Liver (tissue), 9 donors: Measurements from ENCODE around the gene RPL7L1. TPM values are rescaled to one million over a fixed set of nuclear protein-coding genes. Genes with fewer than 3 reads are reported as not detected.

ENCODE experiments used
- DNase-seq: peaks from one replicate; pipeline ENCODE4 v3.0.0-alpha.2; 2017; ENCODE audit warnings: low spot score
- H3K27ac ChIP-seq, 2 donors: one replicate each; pipeline ENCODE4 v1.7.0; 2013; ENCODE audit warnings: inconsistent platforms in 2 of 2, low read length in 2 of 2, control low read depth in 1 of 2, low read depth in 1 of 2, mild to moderate bottlenecking in 1 of 2
- H3K27me3 ChIP-seq, 4 donors: one replicate each; pipeline versions ENCODE4 v1.6.1 to v1.7.0; 2013; ENCODE audit warnings: low read length in 3 of 4, inconsistent platforms in 1 of 4, mild to moderate bottlenecking in 1 of 4, moderate library complexity in 1 of 4; ENCODE audit not compliant: control insufficient read depth in 4 of 4, insufficient read depth in 4 of 4
- H3K36me3 ChIP-seq, 4 donors: one replicate each; pipeline versions ENCODE4 v1.6.1 to v1.7.0; 2013; ENCODE audit warnings: low read length in 3 of 4, mild to moderate bottlenecking in 3 of 4, low read depth in 1 of 4, moderate library complexity in 1 of 4; ENCODE audit not compliant: control insufficient read depth in 4 of 4, insufficient read depth in 3 of 4
- H3K4me1 ChIP-seq, 4 donors: one replicate each; pipeline versions ENCODE4 v1.6.1 to v1.7.0; 2013; ENCODE audit warnings: low read length in 3 of 4, mild to moderate bottlenecking in 3 of 4, moderate library complexity in 1 of 4; ENCODE audit not compliant: control insufficient read depth in 4 of 4, insufficient read depth in 4 of 4
- H3K4me3 ChIP-seq, 3 donors: one replicate each; pipeline versions ENCODE4 v1.6.1 to v1.7.0; 2013; ENCODE audit warnings: low read length in 3 of 3, control low read depth in 1 of 3, low read depth in 1 of 3, mild to moderate bottlenecking in 1 of 3
- H3K9ac ChIP-seq, 2 donors: one replicate each; pipeline ENCODE4 v1.7.0; 2013; ENCODE audit warnings: low read length in 2 of 2, mild to moderate bottlenecking in 2 of 2, moderate library complexity in 2 of 2, control low read depth in 1 of 2, low read depth in 1 of 2
- H3K9me3 ChIP-seq, 4 donors: one replicate each; pipeline versions ENCODE4 v1.6.1 to v1.7.0; 2013; ENCODE audit warnings: low read length in 3 of 4; ENCODE audit not compliant: control insufficient read depth in 4 of 4
- ATF3 ChIP-seq: IDR thresholded peaks from 2 replicates; pipeline ENCODE4 v1.6.1; 2016; ENCODE audit warnings: antibody characterized with exemption
- CTCF ChIP-seq: fragments of 150-350 bp; IDR thresholded peaks from 2 replicates; pipeline ENCODE4 v1.5.1; 2017; ENCODE audit warnings: improper control_type of control experiment, low read depth, low read length; ENCODE audit not compliant: missing input control
- EGR1 ChIP-seq, 2 donors: IDR thresholded peaks; 2 replicates each; pipeline ENCODE4 v1.6.1; 2016 to 2018; ENCODE audit warnings: antibody characterized with exemption in 2 of 2, low read depth in 2 of 2
- FOXA1 ChIP-seq: IDR thresholded peaks from 2 replicates; pipeline ENCODE4 v1.6.1; 2016; ENCODE audit warnings: antibody characterized with exemption
- JUND ChIP-seq, 2 donors: IDR thresholded peaks; 2 replicates each; pipeline ENCODE4 v1.6.1; 2016; ENCODE audit warnings: antibody characterized with exemption in 2 of 2
- NR2F2 ChIP-seq: IDR thresholded peaks from 2 replicates; pipeline ENCODE4 v1.6.1; 2016; ENCODE audit warnings: antibody characterized with exemption
- RAD21 ChIP-seq, 2 donors: IDR thresholded peaks; 2 replicates each; pipeline ENCODE4 v1.6.1; 2016; ENCODE audit warnings: antibody characterized with exemption in 2 of 2, mild to moderate bottlenecking in 2 of 2
- REST ChIP-seq: IDR thresholded peaks from 2 replicates; pipeline ENCODE4 v1.6.1; 2016; ENCODE audit warnings: antibody characterized with exemption, mild to moderate bottlenecking
- SP1 ChIP-seq: IDR thresholded peaks from 2 replicates; pipeline ENCODE4 v1.6.1; 2018; ENCODE audit warnings: antibody characterized with exemption, mild to moderate bottlenecking
- TAF1 ChIP-seq: conservative IDR thresholded peaks from 2 replicates; pipeline ENCODE4 v1.6.1; 2016; ENCODE audit warnings: antibody characterized with exemption, mild to moderate bottlenecking
- WGBS: extraction: QIAGEN DNeasy Blood & Tissue Kit; methylation state at CpG from one replicate; pipeline ENCODE4 v1.1.7; 2013; 5-methylcytosine and 5-hydroxymethylcytosine counted together
- polyA plus RNA-seq, 2 donors: library from polyadenylated mRNA; stranded (reverse) in 1 of 2; unstranded in 1 of 2; fragments of 200-250 nt in 1 of 2; fragments of >200 nt in 1 of 2; fragmentation: Nextera tagmentation in 1 of 2; extraction: Ambion mirVana in 1 of 2; gene quantifications; one replicate each; pipeline versions ENCODE4 v1.2.1 to v1.2.3, GENCODE V29; 2013 to 2015
- total RNA-seq, 2 donors: library from RNA; depleted of rRNA; stranded (reverse); fragments of >200 nt; gene quantifications; one replicate each; pipeline ENCODE4 v1.2.3, GENCODE V29; 2014
- TF ChIP-seq, protein P1 (sequence below): IDR thresholded peaks from 2 replicates; pipeline ENCODE4 v1.6.1; 2016; ENCODE audit warnings: antibody characterized with exemption
- donor health status: healthy.
- donor health status: healthy.
- donor health status: healthy.
- donor health status: healthy.
- donor health status: healthy.

Gene RPL7L1
- total and polyA plus RNA-seq, 4 donors = 39.6 to 63.8 (median 47.9) TPM

GRCh38 chr6:42851599-42851998, 27.8 kb upstream of the RPL7L1 start:
- Histone ChIP-seq H3K36me3 (peaks cover 0 to 27% (median 15%) of the 10 kb centered on the region in 4 donors), H3K27ac (no peak overlapping the region), H3K27me3 (no peaks in the 10 kb centered on the region), H3K4me3 (no peak overlapping the region), H3K9me3 (no peaks in the 10 kb centered on the region), H3K9ac (no peak overlapping the region), H3K4me1 (no peaks in the 10 kb centered on the region)
- no peak for DNase-seq
- TF ChIP-seq ATF3 = no peak
- no peak for TF ChIP-seq NR2F2
- no peak for TF ChIP-seq REST
- no peak for TF ChIP-seq CTCF
- TF ChIP-seq RAD21 (IDR thresholded peaks at IDR 0.05) = no peak
- TF ChIP-seq TAF1 = no peak
- no peak for TF ChIP-seq JUND (IDR thresholded peaks at IDR 0.05)
- WGBS = 97% methylated on average over 2 of the region's 2 CpGs

DNA sequence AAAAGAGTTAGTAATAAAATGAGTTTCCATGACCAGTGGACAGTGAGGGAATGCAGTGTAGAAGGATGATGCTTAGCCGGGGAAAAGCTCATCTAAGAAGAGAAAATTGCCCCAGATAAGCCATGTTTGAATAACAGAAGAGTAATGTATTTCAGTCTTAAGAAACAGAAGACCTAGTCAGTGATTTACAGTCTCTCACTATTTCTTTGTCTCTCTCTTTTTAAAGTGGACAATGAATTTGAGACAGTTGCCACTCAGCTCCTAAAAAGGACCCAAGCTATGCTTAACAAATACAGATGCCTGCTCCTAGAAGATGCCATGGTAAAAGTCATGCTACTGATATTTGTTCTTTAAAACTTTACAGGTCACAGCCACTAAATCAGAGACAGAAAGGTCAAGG, 19.4 kb upstream of the RPL7L1 start:
- Histone ChIP-seq H3K9ac (no peak overlapping the region), H3K4me1 (no peaks in the 10 kb centered on the region), H3K27ac (no peak overlapping the region), H3K4me3 (no peak overlapping the region), H3K9me3 (no peaks in the 10 kb centered on the region), H3K36me3 (peaks cover 15 to 63% (median 36%) of the 10 kb centered on the region in 4 donors), H3K27me3 (no peaks in the 10 kb centered on the region)
- no peak for DNase-seq
- TF ChIP-seq, protein P1, sequence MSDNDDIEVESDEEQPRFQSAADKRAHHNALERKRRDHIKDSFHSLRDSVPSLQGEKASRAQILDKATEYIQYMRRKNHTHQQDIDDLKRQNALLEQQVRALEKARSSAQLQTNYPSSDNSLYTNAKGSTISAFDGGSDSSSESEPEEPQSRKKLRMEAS = no peak
- TF ChIP-seq EGR1 (IDR thresholded peaks at IDR 0.05; ENCODE audit: low read depth in 2 of 2) (no peak), FOXA1 (no peak), SP1 (no peak), ATF3 (no peak), NR2F2 (no peak)
- WGBS = 98% methylated on average over 1 of the region's 1 CpG

- 97% methylated on average over 6 of the region's 6 CpGs for WGBS
- DNase-seq = no peak
- TF ChIP-seq EGR1 (IDR thresholded peaks at IDR 0.05; ENCODE audit: low read depth in 2 of 2) = no peak
- H3K9me3 ChIP-seq = no peaks in the 10 kb centered on the region
- H3K4me3 ChIP-seq = no peak overlapping the region
- H3K27me3 ChIP-seq = no peaks in the 10 kb centered on the region
- H3K9ac ChIP-seq = no peak overlapping the region
- peaks cover 17 to 63% (median 36%) of the 10 kb centered on the region in 4 donors for H3K36me3 ChIP-seq
- H3K27ac ChIP-seq = no peak overlapping the region
- H3K4me1 ChIP-seq = no peaks in the 10 kb centered on the region
Measured at GRCh38 chr6:42860481-42860880, 18.9 kb upstream of the RPL7L1 start.
